ENCODE data around the gene CLRN3. TPM values are rescaled to one million over a fixed set of nuclear protein-coding genes. Genes with fewer than 3 reads are reported as not detected.

The CLRN3 gene
- polyA plus RNA-seq, 3 donors = 17.3 to 24.1 (median 19.4) TPM

DNA sequence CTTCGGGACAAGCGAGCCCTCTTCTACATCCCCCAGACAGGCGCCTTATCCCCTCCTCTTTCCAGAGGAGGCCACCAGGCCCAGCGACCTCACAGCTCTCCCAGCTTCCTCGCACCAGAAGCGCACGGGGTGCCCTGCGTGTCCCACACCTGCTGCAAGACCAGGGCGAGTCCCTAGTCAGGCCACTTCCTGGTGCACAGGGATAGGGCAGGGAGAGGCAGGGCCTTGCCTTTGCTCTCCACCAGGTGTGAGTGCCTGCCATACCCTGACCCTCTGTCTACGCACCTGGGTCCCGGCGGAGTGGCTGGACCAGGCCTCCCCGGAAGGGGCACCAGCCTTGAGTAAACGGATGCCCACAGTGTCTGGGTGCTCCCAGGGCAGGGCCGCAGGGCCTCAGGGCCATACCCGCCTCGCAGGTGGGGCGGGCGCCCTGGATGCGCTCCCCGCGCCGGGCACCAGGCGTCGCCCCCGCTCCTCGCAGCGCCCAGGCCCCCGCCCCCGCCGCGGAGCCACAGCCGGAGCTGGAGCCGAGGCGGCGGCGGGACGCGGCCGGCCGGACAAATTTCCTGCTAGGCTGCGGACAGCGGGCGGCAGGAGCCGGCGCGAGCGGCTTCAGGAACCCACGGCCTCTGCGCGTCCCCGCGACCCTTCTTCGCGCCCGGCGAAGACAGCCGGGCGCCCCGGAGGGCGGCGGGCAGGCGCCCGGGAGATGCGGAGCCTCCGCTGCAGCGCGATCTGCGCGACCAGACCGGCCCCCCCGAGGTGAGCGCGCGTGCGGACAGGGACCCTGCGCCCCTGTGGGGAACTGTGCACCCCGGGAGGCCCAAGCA, 14.0 kb upstream of the CLRN3 start, which contains the start of gene PTPRE:
Gene PTPRE (plus strand): TSS at position 556 of the 830 bp plus-strand sequence. CDS start 133,779 bp downstream, outside the sequence.
- peak in 9 of 11 donors; percentile 24 to 64 (median 47) for DNase-seq (ENCODE audit: extremely low read depth in 1 of 11, low read depth in 9 of 11, low spot score in 4 of 11)

DNA sequence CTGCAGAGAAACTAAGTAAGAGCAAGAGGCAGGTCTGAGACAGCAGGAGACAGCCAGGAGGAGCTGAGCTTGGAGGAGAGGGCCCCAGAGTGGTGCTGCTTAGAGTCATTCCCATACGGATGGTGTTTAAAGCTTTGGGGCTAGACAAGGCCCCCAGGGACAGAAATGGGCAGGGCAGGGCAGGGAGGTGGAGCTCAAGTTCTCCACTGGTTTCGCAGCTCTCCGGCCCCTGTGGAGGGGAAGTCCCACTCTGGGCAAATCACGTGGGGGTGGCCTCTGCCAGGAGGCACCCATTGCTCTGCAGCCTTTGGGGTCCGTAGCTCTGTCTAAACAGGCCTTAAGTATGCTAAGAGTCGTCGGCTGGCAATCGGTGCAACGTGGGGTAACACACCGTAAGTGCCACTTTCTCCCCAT, 13.1 kb upstream of the CLRN3 start:
- no peak for DNase-seq (ENCODE audit: extremely low read depth in 1 of 11, low read depth in 9 of 11, low spot score in 4 of 11)

GRCh38 chr10:127905001-127905847, 12.5 kb upstream of the CLRN3 start:
- DNase-seq (ENCODE audit: extremely low read depth in 1 of 11, low read depth in 9 of 11, low spot score in 4 of 11) = no peak

DNA sequence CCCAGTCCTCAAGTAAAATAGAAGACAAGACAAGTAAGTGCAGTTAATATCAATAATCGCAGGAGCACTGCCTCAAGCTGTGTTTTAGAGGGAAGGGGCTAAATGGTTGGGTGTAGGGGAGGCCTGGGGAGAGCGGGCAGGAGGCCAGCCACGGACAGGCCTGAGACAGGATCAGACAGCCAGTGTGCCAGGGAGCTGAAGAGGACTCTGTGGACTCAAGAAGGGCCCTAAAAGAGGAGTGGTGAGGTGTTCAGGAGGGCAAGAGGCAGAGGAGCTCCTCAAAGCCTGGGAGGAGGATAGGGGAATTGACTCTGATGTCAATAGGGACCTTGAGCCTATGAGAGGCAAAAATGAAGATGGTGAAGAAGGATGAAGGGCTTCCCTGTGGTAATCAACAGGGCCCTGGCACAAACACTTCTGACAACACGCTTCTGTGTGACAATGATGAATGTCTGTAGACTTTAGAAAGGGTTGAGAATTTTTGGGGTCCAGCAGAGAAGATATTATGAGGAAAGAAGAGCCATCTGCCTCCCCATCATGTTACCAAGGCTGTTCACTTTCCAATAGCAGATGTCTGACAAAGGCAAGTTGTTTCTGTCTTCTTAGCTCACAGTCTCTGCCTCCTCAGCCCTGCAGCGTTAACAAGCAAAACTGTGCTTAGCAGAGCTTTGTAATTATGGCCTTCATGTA, 11.7 kb upstream of the CLRN3 start:
- DNase-seq (ENCODE audit: extremely low read depth in 1 of 11, low read depth in 9 of 11, low spot score in 4 of 11) = no peak

- no peak for DNase-seq (ENCODE audit: extremely low read depth in 1 of 11, low read depth in 9 of 11, low spot score in 4 of 11)
Measured at GRCh38 chr10:127903789-127904188, 11.0 kb upstream of the CLRN3 start.

GRCh38 chr10:127899766-127900387, 7.1 kb upstream of the CLRN3 start:
- DNase-seq (ENCODE audit: extremely low read depth in 1 of 11, low read depth in 9 of 11, low spot score in 4 of 11) = no peak

- no peak for DNase-seq (ENCODE audit: extremely low read depth in 1 of 11, low read depth in 9 of 11, low spot score in 4 of 11)
Measured at GRCh38 chr10:127897177-127897576, 4.4 kb upstream of the CLRN3 start.

DNA sequence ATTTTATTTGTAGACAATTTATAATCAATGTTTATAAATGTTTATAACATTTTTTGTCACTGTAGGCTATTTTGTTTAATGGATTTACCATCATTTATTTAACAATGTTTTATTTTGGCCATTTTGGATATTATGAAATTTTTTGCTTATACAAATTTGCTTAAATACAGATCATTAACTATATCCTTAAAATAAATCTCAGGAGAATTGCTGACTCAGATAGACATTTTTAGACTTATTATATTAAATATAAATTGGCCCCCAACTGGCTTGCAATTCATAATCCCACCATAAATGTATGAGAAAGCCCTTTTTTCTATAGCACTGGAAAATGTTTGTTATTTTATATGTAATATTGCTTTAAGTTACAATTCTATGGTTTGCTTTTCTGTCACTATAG, 3.8 kb upstream of the CLRN3 start:
- no peak for DNase-seq (ENCODE audit: extremely low read depth in 1 of 11, low read depth in 9 of 11, low spot score in 4 of 11)

DNA sequence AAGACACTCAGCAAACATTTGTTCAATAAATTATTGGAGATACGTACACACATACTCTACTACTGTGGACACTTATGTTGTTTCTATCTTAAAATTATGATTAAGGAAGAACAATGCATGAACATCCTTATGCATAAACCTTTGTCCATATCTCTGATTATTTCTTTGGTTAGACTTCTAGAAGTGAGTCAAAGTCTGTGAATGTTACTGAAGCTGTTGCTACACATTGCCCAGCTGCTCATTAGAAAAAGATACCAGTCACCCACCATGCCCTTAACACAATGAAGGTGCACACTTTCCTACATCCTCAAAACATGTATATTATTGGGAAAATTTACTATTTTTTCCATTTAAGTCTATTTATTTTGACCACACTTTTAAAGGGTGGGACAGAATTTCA, 1.4 kb upstream of the CLRN3 start:
- DNase-seq (ENCODE audit: extremely low read depth in 1 of 11, low read depth in 9 of 11, low spot score in 4 of 11) = no peak

GRCh38 chr10:127890832-127891334, 1.9 kb downstream of the CLRN3 start:
- DNase-seq (ENCODE audit: extremely low read depth in 1 of 11, low read depth in 9 of 11, low spot score in 4 of 11) = no peak

DNA sequence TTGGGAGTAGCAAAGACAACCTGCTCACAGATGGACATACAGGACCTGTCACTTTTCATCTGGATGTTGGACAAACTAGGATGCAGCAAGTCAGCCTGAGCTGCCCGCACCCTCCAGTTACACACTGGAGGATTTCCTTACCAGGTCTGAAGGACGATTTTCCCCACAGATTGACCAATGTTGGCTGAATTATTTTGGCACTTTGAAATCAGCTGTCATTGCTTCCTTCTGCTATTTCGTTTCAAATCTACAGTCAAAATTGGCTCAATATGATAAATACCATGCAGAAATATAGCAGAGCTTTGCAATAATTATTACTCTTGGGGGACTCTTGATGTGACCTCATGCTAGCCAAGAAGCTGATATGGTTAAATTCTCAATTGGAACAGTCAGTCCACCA, 2.5 kb downstream of the CLRN3 start:
- no peak for DNase-seq (ENCODE audit: extremely low read depth in 1 of 11, low read depth in 9 of 11, low spot score in 4 of 11)

DNA sequence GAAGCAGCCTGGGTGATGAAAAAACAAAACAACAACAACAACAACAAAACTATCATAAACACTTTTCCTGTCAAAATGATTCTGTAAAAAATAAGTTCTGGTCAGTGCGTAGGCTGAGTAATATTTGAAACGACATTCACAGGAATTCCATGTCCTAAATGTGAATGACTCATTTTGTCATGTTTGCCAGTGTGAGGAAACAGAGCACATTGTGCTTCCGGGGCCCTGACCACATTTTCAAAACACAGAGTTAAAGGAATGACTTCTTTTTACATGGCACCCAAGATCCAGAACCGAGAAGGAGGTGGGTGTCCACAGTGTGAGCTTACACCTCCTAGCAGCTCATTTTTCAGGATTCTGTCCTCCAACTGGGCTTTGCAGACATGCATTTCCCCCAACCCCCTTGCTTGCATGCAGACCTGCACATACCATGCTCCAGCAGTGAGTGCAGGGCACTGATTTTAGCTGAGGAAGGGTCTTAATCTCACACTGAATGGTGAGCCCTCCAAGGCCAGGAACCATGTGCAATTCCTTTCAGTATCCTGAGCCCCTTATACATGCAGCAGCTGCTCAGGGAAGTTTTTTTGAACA, 3.0 kb downstream of the CLRN3 start:
- DNase-seq (ENCODE audit: extremely low read depth in 1 of 11, low read depth in 9 of 11, low spot score in 4 of 11) = no peak

- no peak for DNase-seq (ENCODE audit: extremely low read depth in 1 of 11, low read depth in 9 of 11, low spot score in 4 of 11)
Measured at GRCh38 chr10:127888521-127889312, 4.0 kb downstream of the CLRN3 start.

GRCh38 chr10:127887541-127888415, 5.0 kb downstream of the CLRN3 start:
- DNase-seq (ENCODE audit: extremely low read depth in 1 of 11, low read depth in 9 of 11, low spot score in 4 of 11) = no peak

DNA sequence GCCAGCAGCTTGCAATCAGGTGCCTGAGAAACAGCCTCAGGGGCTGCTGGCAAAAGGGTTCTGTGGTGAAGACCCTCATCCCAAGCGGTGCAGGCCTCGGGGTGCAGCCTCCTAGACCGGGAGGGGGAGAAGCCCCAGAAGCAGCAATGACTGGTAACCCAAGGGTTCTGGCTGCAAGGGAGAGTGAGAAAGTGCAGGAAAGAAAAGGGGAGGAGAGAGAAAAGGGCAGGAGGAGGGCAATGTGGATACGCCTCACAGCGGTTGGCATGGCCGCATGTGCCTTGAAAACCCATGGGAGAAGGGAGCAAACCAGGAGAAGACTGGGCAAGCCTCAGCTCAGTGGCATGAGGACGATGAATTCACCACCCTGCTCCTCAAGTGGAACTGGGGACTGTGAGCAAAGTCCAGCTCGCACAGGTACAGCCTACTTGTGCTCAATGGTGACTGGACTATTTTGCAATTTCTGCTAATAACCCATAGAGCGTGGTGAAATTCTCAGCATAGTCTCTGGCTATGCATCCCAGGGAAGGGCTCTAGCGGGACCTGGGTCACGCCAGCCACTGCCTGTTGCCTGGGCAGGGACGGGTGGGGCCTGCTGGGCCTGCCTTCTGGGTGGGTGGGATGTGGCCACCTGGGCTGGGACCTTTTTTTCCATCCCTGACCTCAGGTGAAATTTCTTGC, 6.2 kb downstream of the CLRN3 start:
- DNase-seq (ENCODE audit: extremely low read depth in 1 of 11, low read depth in 9 of 11, low spot score in 4 of 11) = no peak

DNA sequence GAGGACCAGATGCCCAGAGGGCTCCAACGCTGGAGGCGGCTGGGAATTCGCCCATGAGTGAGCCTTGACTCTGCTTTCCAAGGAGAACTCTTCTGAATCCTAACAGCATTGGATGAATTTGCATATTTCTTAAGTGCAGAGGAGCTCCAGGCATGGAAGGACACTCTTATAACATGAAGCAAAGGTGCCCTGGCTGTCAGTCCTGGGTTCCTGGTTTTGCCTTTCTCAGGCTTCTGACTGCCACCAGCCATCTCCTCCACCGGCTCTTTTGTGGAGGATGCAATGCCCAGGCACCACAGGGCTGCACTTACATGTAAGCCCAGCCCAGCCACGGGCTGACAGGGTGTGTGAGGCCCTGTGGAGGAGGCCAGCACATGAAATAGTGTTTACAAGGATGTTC, 8.2 kb downstream of the CLRN3 start:
- no peak for DNase-seq (ENCODE audit: extremely low read depth in 1 of 11, low read depth in 9 of 11, low spot score in 4 of 11)

Data from renal cortex interstitium (tissue), 11 donors.